GM19397 (cell line): Measurements from ENCODE around the gene CKLF.

Experiments used
- ATAC-seq: cut with Tn5 transposase; IDR thresholded peaks from one replicate; pipeline ENCODE4 v1.9.1; 2021; ENCODE audit warnings: mild to moderate bottlenecking, moderate library complexity; ENCODE audit not compliant: unreplicated experiment

Gene CKLF

GRCh38 chr16:66541388-66542355 lies 10.7 kb upstream of the CKLF start:
- ATAC-seq: no peak

- no peak for ATAC-seq
These were observed 10.0 kb upstream of the CKLF start for GRCh38 chr16:66542396-66542795.

- ATAC-seq: no peak
These were observed 8.8 kb upstream of the CKLF start for GRCh38 chr16:66543541-66543940.

GRCh38 chr16:66544016-66544757 lies 8.2 kb upstream of the CKLF start:
- no peak for ATAC-seq

- ATAC-seq: no peak
These were observed 5.0 kb upstream of the CKLF start for GRCh38 chr16:66547101-66547989.

GRCh38 chr16:66548068-66548467 lies 4.3 kb upstream of the CKLF start:
- no peak for ATAC-seq

- ATAC-seq: no peak
These were observed 3.5 kb upstream of the CKLF start for GRCh38 chr16:66548868-66549267.

GRCh38 chr16:66549284-66550131 lies 2.9 kb upstream of the CKLF start, which contains the start of gene TK2:
TK2 (minus strand) TSS chr16:66550122; CDS start chr16:66550061, 61 bp downstream.
- no peak for ATAC-seq

- ATAC-seq: no peak
These were observed 1.0 kb upstream of the CKLF start for GRCh38 chr16:66551348-66551759.

- no peak for ATAC-seq
These were observed 539 bp upstream of the CKLF start for GRCh38 chr16:66551788-66552285.

- ATAC-seq: no peak
These were observed 847 bp downstream of the CKLF start for GRCh38 chr16:66553223-66553622.

GRCh38 chr16:66554021-66554420 lies 1.6 kb downstream of the CKLF start:
- no peak for ATAC-seq

- no peak for ATAC-seq
These were observed 2.1 kb downstream of the CKLF start for GRCh38 chr16:66554495-66554894.

- no peak for ATAC-seq
These were observed 7.7 kb downstream of the CKLF start for GRCh38 chr16:66560107-66560506.

GRCh38 chr16:66561381-66562080 lies 9.2 kb downstream of the CKLF start:
- ATAC-seq: no peak

- no peak for ATAC-seq
These were observed 10.0 kb downstream of the CKLF start for GRCh38 chr16:66562409-66562808.

GRCh38 chr16:66562986-66563385 lies 10.6 kb downstream of the CKLF start:
- ATAC-seq: no peak

GRCh38 chr16:66563574-66564334 lies 11.4 kb downstream of the CKLF start:
- ATAC-seq: no peak
